ENCODE measurements around the gene PLK5.
"Not testable (repeated sequence)": the region's sequence is repeated elsewhere in the genome, so short reads cannot be mapped to it uniquely, and the experiment has no call there.

The PLK5 gene

DNA sequence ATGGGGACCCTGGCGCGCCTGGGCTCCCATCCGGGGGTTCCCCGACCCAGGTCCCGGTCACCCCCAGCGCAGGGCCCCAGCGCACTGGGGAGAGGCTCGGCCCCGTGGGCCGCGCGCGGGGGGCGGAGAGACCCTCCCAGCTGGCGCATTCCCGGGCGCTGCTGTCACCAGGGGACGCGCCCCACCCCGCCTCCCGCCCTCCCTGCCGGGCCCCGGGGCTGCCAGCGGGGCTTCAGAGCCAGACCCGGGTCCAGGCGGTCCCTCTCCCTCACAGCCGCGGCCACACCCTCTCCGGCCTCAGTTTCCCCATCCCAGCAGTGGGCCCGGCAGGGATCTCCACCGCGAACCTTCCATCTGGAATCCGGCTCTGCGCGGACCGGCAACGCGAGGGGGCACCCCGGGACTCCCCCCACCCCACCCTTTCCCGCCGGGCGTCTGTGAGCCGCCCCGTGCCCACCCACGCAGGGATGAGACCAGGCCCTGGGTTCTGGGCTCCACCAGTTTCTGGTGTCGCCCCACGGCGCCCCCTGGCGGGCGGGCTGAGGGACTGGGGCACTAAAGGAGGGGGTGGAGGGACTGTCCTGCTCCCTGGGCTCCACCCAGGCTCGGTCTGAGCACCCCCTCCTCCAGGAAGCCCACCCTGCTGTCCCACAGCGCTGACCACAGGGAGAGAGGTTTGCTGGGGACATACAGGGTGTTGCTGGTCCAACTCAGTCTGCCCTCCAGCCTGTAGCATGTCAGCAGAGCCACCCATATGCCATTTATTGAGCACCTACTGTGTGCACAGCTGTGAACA is 10.2 kb upstream of the PLK5 start:
- no peaks in the 10 kb centered on the region for H3K4me1 ChIP-seq (ENCODE audit: control insufficient read depth, low read depth, low read length)
- H3K9ac ChIP-seq (ENCODE audit: low read length), result no peak overlapping the region
- no peaks in the 10 kb centered on the region for H3K36me3 ChIP-seq (ENCODE audit: control insufficient read depth, low read depth, low read length)
- no peak overlapping the region for H3K27ac ChIP-seq (ENCODE audit: low read length)
- H3K27me3 ChIP-seq (ENCODE audit: control insufficient read depth, insufficient read depth, low read length), result peaks cover 58% of the 10 kb centered on the region
- no peak overlapping the region for H3K4me3 ChIP-seq (ENCODE audit: low read length)
- H3K9me3 ChIP-seq (ENCODE audit: control insufficient read depth, low read depth, low read length), result no peaks in the 10 kb centered on the region

DNA sequence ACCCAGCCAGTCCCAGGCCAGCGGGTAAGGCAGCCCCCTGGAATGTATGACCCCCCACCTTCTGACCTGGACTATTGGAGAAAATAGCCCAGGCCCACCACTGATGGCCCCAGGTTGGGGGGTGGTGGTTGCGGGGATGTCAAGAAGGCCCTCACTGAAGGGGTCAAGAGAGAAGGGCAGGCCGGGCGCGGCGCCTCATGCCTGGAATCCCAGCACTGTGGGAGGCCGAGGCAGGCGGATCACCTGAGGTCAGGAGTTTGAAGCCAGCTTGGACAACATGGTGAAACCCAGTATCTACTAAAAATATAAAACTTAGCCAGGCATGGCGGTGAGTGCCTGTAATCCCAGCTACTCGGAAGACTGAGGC is 9.6 kb upstream of the PLK5 start:
- H3K27ac ChIP-seq (ENCODE audit: low read length), result no peak overlapping the region

DNA sequence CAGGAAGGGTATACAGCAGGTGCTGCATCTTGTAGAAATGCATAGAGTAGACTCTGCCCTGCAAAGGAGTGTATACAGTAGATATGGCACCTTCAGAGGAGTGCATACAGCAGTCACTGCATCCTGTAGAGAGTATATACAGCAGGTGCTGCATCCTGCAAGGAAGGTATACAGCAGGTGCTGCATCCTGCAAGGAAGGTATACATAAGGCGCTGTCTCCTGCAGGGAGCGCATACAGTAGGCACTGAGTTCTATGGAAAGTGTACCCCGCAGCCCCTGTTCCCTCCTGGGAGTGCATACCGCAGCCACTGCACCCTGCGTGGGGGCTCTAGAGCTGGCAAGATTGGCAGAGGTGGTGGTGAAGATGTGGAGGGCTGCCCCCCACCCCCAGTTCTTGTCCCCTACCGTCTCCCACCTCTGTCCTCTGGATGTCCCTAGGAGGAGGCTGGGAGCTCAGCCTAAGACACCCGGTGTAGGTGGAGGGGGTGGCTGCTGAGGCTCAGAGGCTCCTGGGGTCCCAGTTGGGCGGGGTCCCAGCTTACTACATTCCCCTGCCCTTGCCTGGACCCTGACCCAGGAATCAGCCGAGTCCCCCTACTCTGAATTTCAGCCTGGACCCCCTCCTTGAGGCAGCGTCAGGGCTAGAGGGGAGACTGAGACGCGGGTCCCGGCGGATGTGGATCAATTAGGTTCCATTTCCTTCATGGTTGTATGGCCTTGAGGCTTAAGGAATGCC is 8.7 kb upstream of the PLK5 start:
- Histone ChIP-seq H3K36me3 (ENCODE audit: control insufficient read depth, low read depth, low read length) (no peaks in the 10 kb centered on the region), H3K9me3 (ENCODE audit: control insufficient read depth, low read depth, low read length) (no peaks in the 10 kb centered on the region), H3K4me3 (ENCODE audit: low read length) (no peak overlapping the region), H3K9ac (ENCODE audit: low read length) (no peak overlapping the region), H3K27me3 (ENCODE audit: control insufficient read depth, insufficient read depth, low read length) (peaks cover 48% of the 10 kb centered on the region), H3K4me1 (ENCODE audit: control insufficient read depth, low read depth, low read length) (no peaks in the 10 kb centered on the region), H3K27ac (ENCODE audit: low read length) (no peak overlapping the region)

More for the DNA sequence above, 9.6 kb upstream of the PLK5 start:
- Histone ChIP-seq H3K9me3 (ENCODE audit: control insufficient read depth, low read depth, low read length) (no peaks in the 10 kb centered on the region), H3K9ac (ENCODE audit: low read length) (no peak overlapping the region), H3K27me3 (ENCODE audit: control insufficient read depth, insufficient read depth, low read length) (peaks cover 56% of the 10 kb centered on the region), H3K4me1 (ENCODE audit: control insufficient read depth, low read depth, low read length) (no peaks in the 10 kb centered on the region), H3K4me3 (ENCODE audit: low read length) (no peak overlapping the region), H3K36me3 (ENCODE audit: control insufficient read depth, low read depth, low read length) (no peaks in the 10 kb centered on the region)

DNA sequence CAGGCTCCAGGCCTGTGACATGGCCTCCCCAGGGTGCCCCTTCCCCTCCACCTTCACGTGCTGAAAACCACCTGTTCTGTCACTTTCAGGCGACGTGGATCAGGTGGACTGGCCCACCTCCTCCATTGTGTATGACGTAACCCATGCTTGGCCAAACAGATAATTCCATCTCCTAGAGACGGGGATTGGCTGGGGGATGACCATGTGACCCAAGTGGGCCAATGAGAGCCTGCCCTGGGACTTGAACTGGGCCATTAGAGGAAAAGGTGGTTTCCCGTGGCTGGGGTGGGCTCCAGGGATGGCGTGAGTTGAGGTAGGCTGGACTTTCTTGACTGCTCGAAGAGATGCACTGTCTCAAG is 7.5 kb upstream of the PLK5 start:
- H3K4me3 ChIP-seq (ENCODE audit: low read length), result no peak overlapping the region
- no peaks in the 10 kb centered on the region for H3K9me3 ChIP-seq (ENCODE audit: control insufficient read depth, low read depth, low read length)
- peaks cover 36% of the 10 kb centered on the region for H3K27me3 ChIP-seq (ENCODE audit: control insufficient read depth, insufficient read depth, low read length)
- H3K27ac ChIP-seq (ENCODE audit: low read length), result no peak overlapping the region
- no peaks in the 10 kb centered on the region for H3K4me1 ChIP-seq (ENCODE audit: control insufficient read depth, low read depth, low read length)
- H3K9ac ChIP-seq (ENCODE audit: low read length), result no peak overlapping the region
- H3K36me3 ChIP-seq (ENCODE audit: control insufficient read depth, low read depth, low read length), result no peaks in the 10 kb centered on the region

DNA sequence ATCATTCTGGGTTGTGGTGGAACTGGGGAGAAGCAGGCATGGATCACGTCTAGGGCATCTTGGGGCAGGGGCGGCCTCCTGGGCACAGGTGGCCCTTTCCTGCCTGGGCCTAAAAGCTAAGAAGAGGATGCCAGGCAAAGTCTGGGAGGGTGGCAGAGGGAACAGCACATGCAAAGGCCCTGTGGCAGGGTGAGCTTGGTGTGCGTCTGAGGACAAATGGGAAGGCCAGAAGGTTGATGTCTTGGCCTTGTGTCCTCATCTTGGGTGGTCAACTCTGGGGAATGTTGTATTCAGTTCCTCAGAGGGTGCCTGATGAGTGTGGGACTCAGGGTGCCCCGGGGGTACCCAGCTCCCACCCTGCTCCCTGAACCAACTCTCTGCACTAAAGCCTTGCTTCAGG is 5.4 kb upstream of the PLK5 start:
- H3K36me3 ChIP-seq (ENCODE audit: control insufficient read depth, low read depth, low read length), result no peaks in the 10 kb centered on the region
- H3K9me3 ChIP-seq (ENCODE audit: control insufficient read depth, low read depth, low read length), result no peaks in the 10 kb centered on the region
- H3K4me3 ChIP-seq (ENCODE audit: low read length), result no peak overlapping the region
- no peak overlapping the region for H3K9ac ChIP-seq (ENCODE audit: low read length)
- H3K27ac ChIP-seq (ENCODE audit: low read length), result no peak overlapping the region
- no peaks in the 10 kb centered on the region for H3K4me1 ChIP-seq (ENCODE audit: control insufficient read depth, low read depth, low read length)
- H3K27me3 ChIP-seq (ENCODE audit: control insufficient read depth, insufficient read depth, low read length), result peaks cover 34% of the 10 kb centered on the region

DNA sequence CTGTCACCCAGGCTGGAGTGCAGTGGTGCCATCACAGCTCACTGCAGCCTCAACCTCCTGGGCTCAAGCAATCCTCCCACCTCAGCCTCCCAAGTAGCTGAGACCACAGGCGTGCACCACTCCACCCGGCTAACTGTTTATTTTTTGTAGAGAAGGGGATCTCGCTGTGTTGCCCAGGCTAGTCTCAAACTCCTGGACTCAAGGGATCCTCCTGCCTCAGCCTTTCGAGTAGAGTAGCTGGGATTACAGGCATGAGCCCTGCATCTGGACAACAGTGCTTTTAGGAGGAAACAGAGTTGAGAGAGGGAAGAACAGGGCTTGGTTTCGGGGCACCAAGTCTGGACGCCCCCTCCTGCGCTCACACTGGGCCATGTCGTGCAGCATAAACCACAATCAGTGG is 4.1 kb upstream of the PLK5 start:
- H3K9ac ChIP-seq (ENCODE audit: low read length); H3K4me3 ChIP-seq (ENCODE audit: low read length); H3K9me3 ChIP-seq (ENCODE audit: control insufficient read depth, low read depth, low read length); H3K36me3 ChIP-seq (ENCODE audit: control insufficient read depth, low read depth, low read length); H3K27ac ChIP-seq (ENCODE audit: low read length); H3K4me1 ChIP-seq (ENCODE audit: control insufficient read depth, low read depth, low read length): not testable (repeated sequence)
- peaks cover 34% of the 10 kb centered on the region for H3K27me3 ChIP-seq (ENCODE audit: control insufficient read depth, insufficient read depth, low read length)

DNA sequence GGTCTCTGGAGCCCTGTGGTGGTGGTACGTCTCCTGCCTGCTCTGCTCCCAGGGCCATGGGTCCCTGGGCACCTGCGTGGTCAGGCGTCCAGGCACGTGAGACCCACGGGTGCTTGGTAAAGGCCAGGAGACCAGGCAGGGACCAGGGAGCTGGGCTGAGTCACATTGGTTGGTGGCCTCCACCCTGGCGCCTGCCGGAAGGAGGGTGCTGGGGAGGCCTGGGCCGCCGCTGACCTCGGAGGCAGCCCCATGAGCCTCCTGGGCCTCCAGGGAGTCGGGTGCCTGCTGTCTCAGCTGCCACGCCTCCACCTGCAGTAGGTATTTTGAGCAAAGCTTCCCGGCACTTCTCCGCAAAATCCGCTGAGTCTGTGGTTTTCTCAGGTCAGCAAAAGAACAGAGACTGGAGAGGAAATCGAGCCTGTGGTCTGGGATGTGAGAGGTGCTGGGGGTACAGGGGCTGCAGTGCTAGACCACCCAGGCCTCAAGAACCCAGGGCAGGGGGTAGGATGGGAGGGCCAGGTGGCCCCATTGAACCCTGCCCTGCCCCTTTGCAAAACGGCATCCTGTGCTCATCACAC is 3.6 kb upstream of the PLK5 start:
- Histone ChIP-seq H3K27ac (ENCODE audit: low read length) (no peak overlapping the region), H3K4me3 (ENCODE audit: low read length) (no peak overlapping the region), H3K9me3 (ENCODE audit: control insufficient read depth, low read depth, low read length) (no peaks in the 10 kb centered on the region), H3K4me1 (ENCODE audit: control insufficient read depth, low read depth, low read length) (no peaks in the 10 kb centered on the region), H3K36me3 (ENCODE audit: control insufficient read depth, low read depth, low read length) (no peaks in the 10 kb centered on the region), H3K9ac (ENCODE audit: low read length) (no peak overlapping the region), H3K27me3 (ENCODE audit: control insufficient read depth, insufficient read depth, low read length) (peaks cover 34% of the 10 kb centered on the region)

DNA sequence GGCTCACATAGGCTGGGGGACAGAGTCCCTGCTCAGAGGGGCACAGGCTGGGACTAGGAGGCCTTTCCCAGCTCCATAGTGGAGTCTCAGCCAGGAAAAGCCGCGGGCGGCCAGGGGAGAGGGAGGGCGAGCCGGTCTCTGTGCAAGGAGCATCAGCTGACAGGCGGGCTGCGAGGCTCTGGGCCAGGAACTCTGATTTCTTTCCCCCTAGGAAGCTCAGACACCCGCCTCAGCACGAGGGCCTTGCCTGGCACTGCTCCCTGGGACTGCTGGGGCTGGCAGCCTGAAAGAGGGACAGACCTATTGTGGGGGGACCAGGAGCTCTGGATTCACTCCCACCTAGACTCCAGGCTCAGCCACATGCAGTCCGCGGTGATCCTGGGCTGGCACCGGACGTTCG is 2.2 kb upstream of the PLK5 start:
- H3K9ac ChIP-seq (ENCODE audit: low read length), result no peak overlapping the region
- H3K9me3 ChIP-seq (ENCODE audit: control insufficient read depth, low read depth, low read length), result no peaks in the 10 kb centered on the region
- peaks cover 46% of the 10 kb centered on the region for H3K27me3 ChIP-seq (ENCODE audit: control insufficient read depth, insufficient read depth, low read length)
- H3K4me1 ChIP-seq (ENCODE audit: control insufficient read depth, low read depth, low read length), result no peaks in the 10 kb centered on the region
- no peaks in the 10 kb centered on the region for H3K36me3 ChIP-seq (ENCODE audit: control insufficient read depth, low read depth, low read length)
- no peak overlapping the region for H3K4me3 ChIP-seq (ENCODE audit: low read length)
- no peak overlapping the region for H3K27ac ChIP-seq (ENCODE audit: low read length)

DNA sequence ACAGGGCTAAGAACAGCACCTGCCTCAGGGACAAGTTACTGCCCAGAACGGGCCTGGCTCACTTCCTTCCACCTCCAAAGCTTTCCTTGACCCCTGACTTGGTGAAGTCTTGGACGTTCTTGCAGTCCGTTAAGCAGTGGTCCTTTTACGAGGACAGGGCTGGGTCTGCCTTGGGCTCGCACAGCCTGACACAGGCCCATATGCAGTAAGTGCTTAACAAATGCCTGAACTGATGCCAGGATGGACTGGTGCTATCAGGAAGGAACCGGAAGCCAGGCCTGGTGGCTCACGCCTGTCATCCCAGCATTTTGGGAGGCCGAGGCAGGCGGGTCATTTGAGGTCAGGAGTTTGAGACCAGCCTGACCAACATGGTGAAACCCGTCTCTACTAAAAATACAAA is 1.8 kb upstream of the PLK5 start:
- no peaks in the 10 kb centered on the region for H3K4me1 ChIP-seq (ENCODE audit: control insufficient read depth, low read depth, low read length)
- no peaks in the 10 kb centered on the region for H3K9me3 ChIP-seq (ENCODE audit: control insufficient read depth, low read depth, low read length)
- H3K27me3 ChIP-seq (ENCODE audit: control insufficient read depth, insufficient read depth, low read length), result peaks cover 46% of the 10 kb centered on the region

DNA sequence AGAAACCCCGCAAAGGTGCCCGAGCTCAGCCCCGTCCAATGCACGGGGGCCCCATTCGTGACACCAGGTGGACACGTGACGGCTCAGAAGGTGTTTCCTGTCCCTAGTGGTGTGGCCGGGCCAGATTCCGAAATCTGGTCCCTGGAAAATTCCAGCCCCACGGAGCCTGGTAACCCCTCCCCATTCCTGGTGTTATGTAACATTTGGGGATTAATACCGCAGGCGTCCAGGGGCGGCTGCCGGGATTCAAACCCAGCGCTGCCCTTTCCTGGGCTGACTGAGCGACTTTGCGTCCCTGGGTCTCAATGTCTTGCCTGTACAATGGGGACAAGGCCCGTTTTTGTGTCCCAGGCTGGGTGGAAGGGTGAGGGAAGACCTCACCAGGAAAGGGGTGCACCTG is 1.0 kb upstream of the PLK5 start:
- Histone ChIP-seq H3K9me3 (ENCODE audit: control insufficient read depth, low read depth, low read length) (no peaks in the 10 kb centered on the region), H3K27ac (ENCODE audit: low read length) (no peak overlapping the region), H3K27me3 (ENCODE audit: control insufficient read depth, insufficient read depth, low read length) (peaks cover 46% of the 10 kb centered on the region), H3K36me3 (ENCODE audit: control insufficient read depth, low read depth, low read length) (no peaks in the 10 kb centered on the region), H3K4me3 (ENCODE audit: low read length) (no peak overlapping the region), H3K4me1 (ENCODE audit: control insufficient read depth, low read depth, low read length) (no peaks in the 10 kb centered on the region), H3K9ac (ENCODE audit: low read length) (no peak overlapping the region)

More for the DNA sequence above, 1.8 kb upstream of the PLK5 start:
- Histone ChIP-seq H3K36me3 (ENCODE audit: control insufficient read depth, low read depth, low read length) (no peaks in the 10 kb centered on the region), H3K4me3 (ENCODE audit: low read length) (no peak overlapping the region), H3K27ac (ENCODE audit: low read length) (no peak overlapping the region), H3K9ac (ENCODE audit: low read length) (no peak overlapping the region)

DNA sequence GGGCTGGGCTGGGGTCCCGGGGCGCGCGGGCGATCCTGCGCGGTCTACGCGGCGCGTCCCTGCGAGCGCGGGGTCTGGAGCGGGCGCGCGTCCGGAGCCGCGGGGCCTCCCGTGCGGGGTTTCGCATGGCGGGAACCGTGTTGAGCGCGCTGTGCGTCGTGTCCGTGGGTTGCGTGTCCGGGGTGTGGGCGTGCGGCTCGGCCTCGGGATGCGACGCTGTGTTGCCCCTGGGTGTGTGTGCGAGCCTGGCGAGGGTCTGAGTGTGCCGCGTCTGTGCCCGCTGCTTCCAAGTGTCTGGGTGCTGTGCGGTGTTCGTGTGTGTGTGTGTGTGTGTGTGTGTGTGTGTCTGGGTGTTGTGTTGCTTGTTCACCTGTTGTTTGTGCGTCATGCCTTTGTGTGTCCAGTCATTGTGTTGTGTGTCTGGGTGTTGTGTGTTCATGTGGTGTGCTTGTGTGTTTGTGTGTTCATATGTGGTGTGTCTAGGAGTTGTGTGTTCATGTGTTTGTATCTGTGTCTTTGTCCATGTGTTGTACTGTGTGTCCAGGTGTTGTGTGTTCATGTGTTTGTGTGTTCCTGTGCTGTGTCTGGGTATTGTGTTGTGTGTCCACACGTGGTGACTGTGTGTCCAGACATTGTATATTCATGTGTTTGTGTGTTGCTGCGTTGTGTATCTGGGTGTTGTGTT is 552 bp downstream of the PLK5 start:
- no peaks in the 10 kb centered on the region for H3K9me3 ChIP-seq (ENCODE audit: control insufficient read depth, low read depth, low read length)
- no peak overlapping the region for H3K27ac ChIP-seq (ENCODE audit: low read length)
- no peaks in the 10 kb centered on the region for H3K36me3 ChIP-seq (ENCODE audit: control insufficient read depth, low read depth, low read length)
- H3K4me1 ChIP-seq (ENCODE audit: control insufficient read depth, low read depth, low read length), result no peaks in the 10 kb centered on the region
- H3K9ac ChIP-seq (ENCODE audit: low read length), result no peak overlapping the region
- H3K27me3 ChIP-seq (ENCODE audit: control insufficient read depth, insufficient read depth, low read length), result peaks cover 46% of the 10 kb centered on the region
- peak overlapping the region; percentile 12 for H3K4me3 ChIP-seq (ENCODE audit: low read length)
